ENCODE results near the gene FKRP.

FKRP gene

GRCh38 chr19:46719629-46720502 is 26.0 kb upstream of the FKRP start:
- DNase-seq = no peak

- DNase-seq = no peak
Measured at GRCh38 chr19:46720503-46721239, 25.2 kb upstream of the FKRP start.

GRCh38 chr19:46721269-46722003 is 24.4 kb upstream of the FKRP start:
- no peak for DNase-seq

GRCh38 chr19:46722004-46722380 is 23.9 kb upstream of the FKRP start:
- DNase-seq = no peak

- no peak for DNase-seq
Measured at GRCh38 chr19:46722421-46723022, 23.3 kb upstream of the FKRP start.

GRCh38 chr19:46723023-46723461 is 22.8 kb upstream of the FKRP start:
- no peak for DNase-seq

- no peak for DNase-seq
Measured at GRCh38 chr19:46723471-46723870, 22.4 kb upstream of the FKRP start.

- DNase-seq = no peak
Measured at GRCh38 chr19:46724468-46724867, 21.4 kb upstream of the FKRP start.

GRCh38 chr19:46725036-46725820 is 20.6 kb upstream of the FKRP start:
- DNase-seq = no peak

GRCh38 chr19:46725859-46726393 is 19.9 kb upstream of the FKRP start:
- no peak for DNase-seq

- no peak for DNase-seq
Measured at GRCh38 chr19:46726551-46726950, 19.3 kb upstream of the FKRP start.

GRCh38 chr19:46726971-46727501 is 18.8 kb upstream of the FKRP start:
- DNase-seq = no peak

GRCh38 chr19:46727757-46728156 is 18.1 kb upstream of the FKRP start:
- no peak for DNase-seq

GRCh38 chr19:46728208-46728607 is 17.6 kb upstream of the FKRP start:
- DNase-seq = no peak

- DNase-seq = peak; percentile 17 to 65
Measured at GRCh38 chr19:46728693-46729339, 17.0 kb upstream of the FKRP start.

- DNase-seq = no peak
Measured at GRCh38 chr19:46729696-46730095, 16.2 kb upstream of the FKRP start.

- no peak for DNase-seq
Measured at GRCh38 chr19:46730187-46730586, 15.7 kb upstream of the FKRP start.

GRCh38 chr19:46730595-46730994 is 15.3 kb upstream of the FKRP start:
- DNase-seq = no peak

- no peak for DNase-seq
Measured at GRCh38 chr19:46731007-46731501, 14.8 kb upstream of the FKRP start.

GRCh38 chr19:46731584-46731983 is 14.3 kb upstream of the FKRP start:
- no peak for DNase-seq

All from NCI-H1930 (cell line).